ENCODE data around the gene TSHZ2.
"Not testable (repeated sequence)": the region's sequence is repeated elsewhere in the genome, so short reads cannot be mapped to it uniquely, and the experiment has no call there.

TSHZ2 gene

GRCh38 chr20:53024653-53025052, 52.5 kb downstream of the TSHZ2 start:
- in situ Hi-C loops (cut with MboI; ENCODE audit: low sequenced_read_pairs): not testable (repeated sequence)

- in situ Hi-C loops (cut with MboI; ENCODE audit: low sequenced_read_pairs): no loop called here
Measured at GRCh38 chr20:53027089-53027488, 54.9 kb downstream of the TSHZ2 start.

GRCh38 chr20:53028337-53029007, 56.3 kb downstream of the TSHZ2 start:
- in situ Hi-C loops (cut with MboI; ENCODE audit: low sequenced_read_pairs): no loop called here

- in situ Hi-C loops (cut with MboI; ENCODE audit: low sequenced_read_pairs): no loop called here
Measured at GRCh38 chr20:53030061-53030460, 57.9 kb downstream of the TSHZ2 start.

GRCh38 chr20:53032046-53032445, 59.9 kb downstream of the TSHZ2 start:
- in situ Hi-C loops (cut with MboI; ENCODE audit: low sequenced_read_pairs): no loop called here

- in situ Hi-C loops (cut with MboI; ENCODE audit: low sequenced_read_pairs): no loop called here
Measured at GRCh38 chr20:53032478-53032932, 60.3 kb downstream of the TSHZ2 start.

GRCh38 chr20:53033176-53033575, 61.0 kb downstream of the TSHZ2 start:
- in situ Hi-C loops (cut with MboI; ENCODE audit: low sequenced_read_pairs): no loop called here

- in situ Hi-C loops (cut with MboI; ENCODE audit: low sequenced_read_pairs): no loop called here
Measured at GRCh38 chr20:53034899-53035298, 62.7 kb downstream of the TSHZ2 start.

- in situ Hi-C loops (cut with MboI; ENCODE audit: low sequenced_read_pairs): no loop called here
Measured at GRCh38 chr20:53036992-53037391, 64.8 kb downstream of the TSHZ2 start.

GRCh38 chr20:53037621-53038020, 65.5 kb downstream of the TSHZ2 start:
- in situ Hi-C loops (cut with MboI; ENCODE audit: low sequenced_read_pairs): no loop called here

- in situ Hi-C loops (cut with MboI; ENCODE audit: low sequenced_read_pairs): no loop called here
Measured at GRCh38 chr20:53038299-53038698, 66.1 kb downstream of the TSHZ2 start.

- in situ Hi-C loops (cut with MboI; ENCODE audit: low sequenced_read_pairs): no loop called here
Measured at GRCh38 chr20:53040693-53041589, 68.8 kb downstream of the TSHZ2 start.

- in situ Hi-C loops (cut with MboI; ENCODE audit: low sequenced_read_pairs): no loop called here
Measured at GRCh38 chr20:53042521-53042920, 70.4 kb downstream of the TSHZ2 start.

- in situ Hi-C loops (cut with MboI; ENCODE audit: low sequenced_read_pairs): no loop called here
Measured at GRCh38 chr20:53044296-53044695, 72.1 kb downstream of the TSHZ2 start.

GRCh38 chr20:53045941-53046340, 73.8 kb downstream of the TSHZ2 start:
- in situ Hi-C loops (cut with MboI; ENCODE audit: low sequenced_read_pairs): no loop called here

GRCh38 chr20:53047203-53047602, 75.0 kb downstream of the TSHZ2 start:
- in situ Hi-C loops (cut with MboI; ENCODE audit: low sequenced_read_pairs): no loop called here

GRCh38 chr20:53048387-53048786, 76.2 kb downstream of the TSHZ2 start:
- in situ Hi-C loops (cut with MboI; ENCODE audit: low sequenced_read_pairs): no loop called here

GRCh38 chr20:53050338-53050737, 78.2 kb downstream of the TSHZ2 start:
- in situ Hi-C loops (cut with MboI; ENCODE audit: low sequenced_read_pairs): no loop called here

- in situ Hi-C loops (cut with MboI; ENCODE audit: low sequenced_read_pairs): no loop called here
Measured at GRCh38 chr20:53052380-53052779, 80.2 kb downstream of the TSHZ2 start.

GRCh38 chr20:53053595-53053994, 81.4 kb downstream of the TSHZ2 start:
- in situ Hi-C loops (cut with MboI; ENCODE audit: low sequenced_read_pairs): no loop called here

GRCh38 chr20:53055367-53056067, 83.4 kb downstream of the TSHZ2 start:
- in situ Hi-C loops (cut with MboI; ENCODE audit: low sequenced_read_pairs): no loop called here

All from hTERT RPE-1 (cell line).